NB4 (cell line): ENCODE results near the gene SGCB.

Source experiments
- CTCF ChIP-seq: IDR thresholded peaks from one replicate; pipeline ENCODE4 v1.5.1; 2012; ENCODE audit warnings: low read depth, low read length
- MAX ChIP-seq: IDR thresholded peaks from 2 replicates; pipeline ENCODE4 v1.6.1; 2011; ENCODE audit warnings: low read depth, low read length
- POLR2A ChIP-seq: IDR thresholded peaks from 2 replicates; pipeline ENCODE4 v1.6.1; 2011; ENCODE audit warnings: mild to moderate bottlenecking; ENCODE audit not compliant: insufficient read length; ENCODE audit errors: extremely low read depth

GRCh38 chr4:52010986-52011385, 27.1 kb downstream of the SGCB start:
- TF ChIP-seq CTCF (no peak), MAX (no peak), POLR2A (no peak)
